Stomach (tissue), 9 donors: ENCODE data around the gene CCDC47. TPM values are rescaled to one million over a fixed set of nuclear protein-coding genes. Genes with fewer than 3 reads are reported as not detected.
"Not testable (repeated sequence)": the region's sequence is repeated elsewhere in the genome, so short reads cannot be mapped to it uniquely, and the experiment has no call there.

ENCODE experiments used
- DNase-seq, 2 donors: peaks; one replicate each; pipeline versions ENCODE4 v3.0.0 to v3.0.0-alpha.2; 2013 to 2019
- H3K27ac ChIP-seq, 5 donors: fragments of 200-600 bp in 4 of 5; sonication (generic) in 4 of 5; one replicate each; pipeline ENCODE4 v1.5.1; 2013 to 2019; ENCODE audit warnings: mild to moderate bottlenecking in 1 of 5, moderate library complexity in 1 of 5
- H3K27me3 ChIP-seq, 3 donors: fragments of 200-600 bp; sonication (generic); one replicate each; pipeline ENCODE4 v1.5.1; 2017 to 2019; ENCODE audit warnings: mixed run types in 1 of 3
- H3K36me3 ChIP-seq, 4 donors: fragments of 200-600 bp; sonication (generic); 1 replicate in 3 of 4; 2 replicates in 1 of 4; pipeline ENCODE4 v1.5.1; 2016 to 2019
- H3K4me1 ChIP-seq, 4 donors: fragments of 200-600 bp; sonication (generic); one replicate each; pipeline ENCODE4 v1.5.1; 2016 to 2019
- H3K4me3 ChIP-seq, 4 donors: fragments of 200-600 bp; sonication (generic) in 3 of 4; one replicate each; pipeline ENCODE4 v1.5.1; 2016 to 2019; ENCODE audit warnings: mild to moderate bottlenecking in 1 of 4
- H3K9me3 ChIP-seq, 4 donors: fragments of 200-600 bp; sonication (generic); one replicate each; pipeline ENCODE4 v1.5.1; 2016 to 2019
- EP300 ChIP-seq: sonication (generic); formaldehyde crosslinking; IDR thresholded peaks from one replicate; pipeline ENCODE4 v1.6.1; 2017; ENCODE audit warnings: antibody characterized with exemption
- POLR2A ChIP-seq, 4 donors: fragments of 450-650 bp; IDR thresholded peaks; one replicate each; pipeline ENCODE4 v1.6.1; 2016; ENCODE audit warnings: antibody characterized with exemption in 4 of 4, control low read depth in 2 of 4, mild to moderate bottlenecking in 1 of 4, moderate library complexity in 1 of 4
- POLR2AphosphoS5 ChIP-seq, 3 donors: sonication (generic); formaldehyde crosslinking; IDR thresholded peaks; one replicate each; pipeline ENCODE4 v1.6.1; 2016; ENCODE audit warnings: antibody characterized with exemption in 3 of 3
- WGBS, 5 donors: extraction: QIAGEN DNeasy Blood & Tissue Kit in 3 of 5; methylation state at CpG; one replicate each; pipeline versions ENCODE4 v1.1.5 to v1.1.7; 2013 to 2018; 5-methylcytosine and 5-hydroxymethylcytosine counted together
- intact Hi-C: fragments of 100-400 bp; cut with DNase I; formaldehyde crosslinking; loops from one replicate; pipeline ENCODE4 v1.15.1; 2023; ENCODE audit warnings: low total_unique reads
- polyA plus RNA-seq, 3 donors: library from polyadenylated mRNA; stranded (reverse); fragments of 200-250 nt; gene quantifications; one replicate each; pipeline ENCODE4 v1.2.3, GENCODE V29; 2013
- total RNA-seq, 5 donors: library from RNA; depleted of rRNA; stranded (reverse); fragments of >200 nt; gene quantifications; one replicate each; pipeline versions ENCODE4 v1.1.0 to v1.2.3, GENCODE V29; 2014 to 2016
- TF ChIP-seq, protein P1 (sequence below), 7 experiments: fragments of 450-650 bp in 4 of 7; fragments of 200-600 bp in 3 of 7; sonication (generic) in 3 of 7; IDR thresholded peaks; one replicate each; pipeline ENCODE4 v1.5.1; 2016 to 2019; ENCODE audit warnings: antibody characterized with exemption in 7 of 7, control low read depth in 2 of 7, mild to moderate bottlenecking in 1 of 7
- donor health status: healthy with polysubstance abuse.
- donor health status: Bipolar disorder and iron deficiency.
- donor health status: healthy.

CCDC47 gene
- total and polyA plus RNA-seq, 8 donors: 11.5 to 139 (median 51.4) TPM

DNA sequence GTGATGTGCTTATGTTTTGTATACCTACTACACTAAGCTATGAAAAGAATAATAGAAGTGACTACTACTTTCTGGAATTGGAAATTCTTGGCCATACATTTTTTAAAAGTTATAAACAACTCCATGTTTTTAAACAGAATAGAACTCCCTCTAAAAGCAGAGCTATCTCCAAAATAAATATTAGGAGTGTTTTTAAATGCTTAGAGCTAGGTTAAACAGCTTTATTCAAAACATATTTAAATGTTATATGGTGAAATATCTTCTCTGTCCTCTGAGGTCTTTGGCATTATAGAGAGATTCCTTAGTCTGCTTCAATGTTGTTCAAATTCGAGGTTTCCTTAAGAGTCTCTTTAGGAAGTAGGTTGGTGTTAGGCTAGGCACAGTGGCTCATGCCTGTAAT lies 30.9 kb upstream of the CCDC47 start:
- Histone ChIP-seq H3K9me3 (no peaks in the 10 kb centered on the region), H3K4me1 (no peaks in the 10 kb centered on the region), H3K27ac (no peak overlapping the region), H3K27me3 (no peaks in the 10 kb centered on the region), H3K4me3 (no peak overlapping the region), H3K36me3 (peaks cover 61 to 100% (median 99%) of the 10 kb centered on the region in 4 donors)
- WGBS, 5 donors: 80 to 95% (median 89%) methylated on average over 1 of the region's 1 CpG
- no peak for DNase-seq
- TF ChIP-seq POLR2A (IDR thresholded peaks at IDR 0.05): no peak
- intact Hi-C loops: no loop called here

DNA sequence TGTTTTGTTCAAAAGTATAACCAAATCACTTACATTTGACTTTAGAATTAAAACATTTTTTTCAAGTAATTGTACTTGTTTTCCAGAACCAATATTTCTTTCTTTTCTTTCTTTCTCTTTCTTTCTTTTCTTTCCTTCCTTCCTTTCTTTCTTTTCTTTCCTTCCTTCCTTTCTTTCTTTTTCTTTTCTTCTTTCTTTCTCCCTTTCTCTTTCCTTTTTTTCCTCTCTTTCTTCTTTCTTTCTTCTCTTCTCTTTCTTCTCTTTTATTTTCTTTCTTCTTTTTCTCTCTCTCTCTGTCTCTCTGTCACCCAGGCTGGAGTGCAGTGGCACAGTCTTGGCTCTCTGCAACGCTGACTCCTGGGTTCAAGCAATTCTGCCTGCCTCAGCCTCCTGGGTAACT lies 27.4 kb upstream of the CCDC47 start:
- TF ChIP-seq, protein P1, sequence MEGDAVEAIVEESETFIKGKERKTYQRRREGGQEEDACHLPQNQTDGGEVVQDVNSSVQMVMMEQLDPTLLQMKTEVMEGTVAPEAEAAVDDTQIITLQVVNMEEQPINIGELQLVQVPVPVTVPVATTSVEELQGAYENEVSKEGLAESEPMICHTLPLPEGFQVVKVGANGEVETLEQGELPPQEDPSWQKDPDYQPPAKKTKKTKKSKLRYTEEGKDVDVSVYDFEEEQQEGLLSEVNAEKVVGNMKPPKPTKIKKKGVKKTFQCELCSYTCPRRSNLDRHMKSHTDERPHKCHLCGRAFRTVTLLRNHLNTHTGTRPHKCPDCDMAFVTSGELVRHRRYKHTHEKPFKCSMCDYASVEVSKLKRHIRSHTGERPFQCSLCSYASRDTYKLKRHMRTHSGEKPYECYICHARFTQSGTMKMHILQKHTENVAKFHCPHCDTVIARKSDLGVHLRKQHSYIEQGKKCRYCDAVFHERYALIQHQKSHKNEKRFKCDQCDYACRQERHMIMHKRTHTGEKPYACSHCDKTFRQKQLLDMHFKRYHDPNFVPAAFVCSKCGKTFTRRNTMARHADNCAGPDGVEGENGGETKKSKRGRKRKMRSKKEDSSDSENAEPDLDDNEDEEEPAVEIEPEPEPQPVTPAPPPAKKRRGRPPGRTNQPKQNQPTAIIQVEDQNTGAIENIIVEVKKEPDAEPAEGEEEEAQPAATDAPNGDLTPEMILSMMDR (IDR thresholded peaks at IDR 0.05): no peak
- TF ChIP-seq POLR2A (IDR thresholded peaks at IDR 0.05) (no peak), POLR2AphosphoS5 (IDR thresholded peaks at IDR 0.05) (no peak), EP300 (no peak)
- Histone ChIP-seq H3K4me1 (no peaks in the 10 kb centered on the region), H3K4me3 (no peak overlapping the region), H3K27ac (no peak overlapping the region), H3K9me3 (no peaks in the 10 kb centered on the region), H3K36me3 (peaks cover 67 to 100% (median 99%) of the 10 kb centered on the region in 4 donors), H3K27me3 (no peaks in the 10 kb centered on the region)
- no peak for DNase-seq
- 93 to 100% (median 100%) methylated on average over 1 of the region's 1 CpG for WGBS, 5 donors
- intact Hi-C loops: no loop called here

DNA sequence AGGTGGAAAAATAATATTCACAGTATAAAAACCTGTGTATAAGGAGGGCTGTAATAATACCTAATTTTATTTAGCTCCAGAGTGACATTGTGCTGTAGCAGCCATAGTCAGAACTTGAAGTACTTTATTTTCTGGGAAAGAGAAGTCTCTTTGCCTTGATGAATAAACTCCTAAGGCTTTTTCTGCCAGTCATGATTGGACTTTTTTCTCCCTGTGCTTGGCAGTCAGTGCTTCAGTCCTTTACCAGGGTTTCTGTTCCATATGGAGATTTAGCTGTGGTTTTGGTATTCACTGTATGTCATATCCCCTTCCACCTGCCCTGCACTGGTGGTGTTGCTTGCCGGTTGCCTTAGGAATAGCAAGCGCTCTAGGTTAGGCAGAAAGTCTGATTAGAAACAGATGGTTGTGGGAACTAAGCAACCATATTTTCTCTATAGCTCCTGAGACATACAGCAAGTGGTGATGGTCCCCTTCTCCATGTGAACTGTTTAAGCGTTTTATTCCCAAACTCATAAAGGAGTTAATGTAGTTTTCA lies 25.2 kb upstream of the CCDC47 start:
- WGBS, 5 donors: 92 to 96% (median 95%) methylated on average over 3 of the region's 3 CpGs
- TF ChIP-seq POLR2A (IDR thresholded peaks at IDR 0.05) (no peak), POLR2AphosphoS5 (IDR thresholded peaks at IDR 0.05) (no peak)
- TF ChIP-seq, protein P1 (IDR thresholded peaks at IDR 0.05): no peak
- no peak overlapping the region for H3K27ac ChIP-seq
- no peaks in the 10 kb centered on the region for H3K9me3 ChIP-seq
- no peak overlapping the region for H3K4me3 ChIP-seq
- no peaks in the 10 kb centered on the region for H3K4me1 ChIP-seq
- DNase-seq: no peak
- no peaks in the 10 kb centered on the region for H3K27me3 ChIP-seq
- peaks cover 81 to 100% (median 99%) of the 10 kb centered on the region in 4 donors for H3K36me3 ChIP-seq
- intact Hi-C loops: no loop called here

DNA sequence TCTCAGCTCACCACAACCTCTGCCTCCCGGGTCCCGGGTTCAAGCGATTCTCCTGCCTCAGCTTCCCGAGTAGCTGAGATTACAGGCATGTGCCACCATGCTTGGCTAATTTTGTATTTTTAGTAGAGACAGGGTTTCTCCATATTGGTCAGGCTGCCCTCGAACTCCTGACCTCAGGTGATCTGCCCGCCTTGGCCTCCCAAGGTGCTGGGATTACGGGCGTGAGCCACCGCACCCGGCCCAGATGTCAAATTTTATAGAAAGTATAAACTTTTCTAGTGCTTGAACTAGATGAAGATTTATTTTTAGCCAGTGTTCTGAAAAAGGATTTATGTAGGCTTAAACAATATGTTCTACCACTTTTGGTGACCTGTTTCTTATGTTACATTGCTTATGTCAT lies 23.0 kb upstream of the CCDC47 start:
- peaks cover 72 to 100% (median 100%) of the 10 kb centered on the region in 4 donors for H3K36me3 ChIP-seq
- intact Hi-C loops: not testable (repeated sequence)

DNA sequence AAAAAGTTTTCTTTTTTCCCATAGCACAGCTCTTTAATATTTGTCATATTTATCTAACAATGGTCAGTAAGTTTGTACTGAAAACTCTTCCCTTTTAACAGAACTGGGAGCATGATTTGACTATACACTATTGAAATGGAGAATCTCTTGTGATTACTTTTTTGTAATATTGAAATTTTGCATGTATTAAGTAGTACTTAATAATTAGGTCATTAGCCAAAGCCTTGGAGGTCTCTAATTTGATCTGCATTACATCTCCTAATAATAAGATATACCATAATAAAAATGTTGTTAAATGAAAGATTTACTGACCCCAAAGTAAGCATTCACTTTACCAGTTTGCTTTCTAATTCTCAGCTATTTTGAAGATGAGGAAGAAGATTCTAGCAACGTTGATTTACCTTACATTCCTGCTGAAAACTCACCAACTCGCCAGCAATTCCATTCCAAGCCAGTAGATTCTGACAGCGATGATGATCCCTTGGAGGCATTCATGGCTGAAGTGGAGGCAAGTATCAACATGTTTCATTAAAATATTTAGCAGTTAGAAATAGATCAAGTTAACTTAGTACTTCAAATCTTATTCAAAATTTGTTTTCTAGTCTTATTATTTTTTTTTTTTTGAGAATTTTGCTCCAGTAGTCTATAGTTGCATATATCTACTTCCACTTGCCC lies 18.8 kb upstream of the CCDC47 start:
- Histone ChIP-seq H3K4me1 (peaks cover 0 to 6% (median 0%) of the 10 kb centered on the region in 4 donors), H3K27me3 (no peaks in the 10 kb centered on the region), H3K4me3 (no peak overlapping the region), H3K27ac (no peak overlapping the region), H3K9me3 (no peaks in the 10 kb centered on the region), H3K36me3 (peaks cover 60 to 100% (median 99%) of the 10 kb centered on the region in 4 donors)
- DNase-seq: no peak
- intact Hi-C loops: no loop called here
- TF ChIP-seq POLR2AphosphoS5 (IDR thresholded peaks at IDR 0.05) (no peak), EP300 (no peak), POLR2A (IDR thresholded peaks at IDR 0.05) (no peak)
- TF ChIP-seq, protein P1 (IDR thresholded peaks at IDR 0.05): no peak
- WGBS, 5 donors: 69 to 88% (median 85%) methylated on average over 3 of the region's 3 CpGs

More for the DNA sequence above, 23.0 kb upstream of the CCDC47 start:
- WGBS, 5 donors: 93 to 96% (median 96%) methylated on average over 10 of the region's 10 CpGs
- H3K27me3 ChIP-seq, H3K9me3 ChIP-seq, H3K27ac ChIP-seq, H3K4me1 ChIP-seq, DNase-seq, H3K4me3 ChIP-seq: not testable (repeated sequence)
